HepG2 (cell line): ENCODE results near the gene LGR6. TPM values are rescaled to one million over a fixed set of nuclear protein-coding genes. Genes with fewer than 3 reads are reported as not detected.

Experiments
- ATAC-seq: fragments of 200-7000 bp; cut with Tn5 transposase; 3 replicates; pipeline ENCODE4 v1.9.1; 2020; ENCODE audit warnings: mild to moderate bottlenecking, moderate library complexity
- BruUV-seq: library from RNA; stranded (reverse); fragments of 400-500 nt; replicated peaks from 2 replicates; lab custom pipeline; 2021; lab: Mats Ljungman, UMichigan
- CTCF ChIA-PET: fragments of 300-600 bp; formaldehyde crosslinking; extraction: SDS; loops from one replicate; lab custom pipeline; 2021; ENCODE audit warnings: low total read pairs, inconsistent platforms, low intra/inter-chr PET ratio; lab: Yijun Ruan, JAX
- POLR2A ChIA-PET: fragments of 350-600 bp; sonication (Branson Sonifier 250); formaldehyde crosslinking; loops from one replicate; lab custom pipeline; 2020; ENCODE audit warnings: antibody characterized with exemption, inconsistent platforms; lab: Yijun Ruan, JAX
- DNase-seq: peaks from one replicate; pipeline ENCODE4 v3.0.0-alpha.2; 2015; ENCODE audit warnings: low spot score
- FAIRE-seq: peaks from 3 replicates; lab custom pipeline; 2011; peaks lifted over from hg19 to GRCh38; lab: Jason Lieb, UNC
- H2AFZ ChIP-seq: one replicate; pipeline ENCODE4 v1.6.1; 2011; ENCODE audit warnings: low read length, inconsistent platforms
- H3K27ac ChIP-seq: fragments of 300-600 bp; 3 replicates; pipeline ENCODE4 v1.8.0; 2011; ENCODE audit warnings: mixed run types, mild to moderate bottlenecking, mixed read lengths, low read length, inconsistent platforms; ENCODE audit not compliant: insufficient read depth; ENCODE audit errors: extremely low read length
- H3K27me3 ChIP-seq, 2 experiments: fragments of 200-600 bp in 1 of 2; 2 replicates in 1 of 2; 3 replicates in 1 of 2; pipeline versions ENCODE4 v1.6.0 to v1.8.0; 2011; ENCODE audit warnings: low read length in 2 of 2, mild to moderate bottlenecking in 2 of 2, moderate library complexity in 2 of 2, inconsistent platforms in 1 of 2; ENCODE audit not compliant: insufficient read depth in 2 of 2, control insufficient read depth in 1 of 2
- H3K36me3 ChIP-seq, 2 experiments: fragments of 200-600 bp in 1 of 2; replicated peaks in 1 of 2; 2 replicates in 1 of 2; 3 replicates in 1 of 2; pipeline versions ENCODE4 v1.5.1 to v1.8.0; 2011; ENCODE audit warnings: low read length in 2 of 2, inconsistent platforms in 1 of 2; ENCODE audit not compliant: insufficient read depth in 2 of 2, control insufficient read depth in 1 of 2
- H3K4me1 ChIP-seq: 2 replicates; pipeline ENCODE4 v1.5.1; 2012; ENCODE audit warnings: low read length, inconsistent platforms; ENCODE audit not compliant: insufficient read depth
- H3K4me2 ChIP-seq: 2 replicates; pipeline ENCODE4 v1.6.0; 2011; ENCODE audit warnings: low read depth, low read length, inconsistent platforms
- H3K4me3 ChIP-seq, 3 experiments: fragments of 200-600 bp in 1 of 3; sonication (generic), shearing (Covaris generic) in 1 of 3; replicated peaks in 1 of 3; 2 replicates each; pipeline ENCODE4 v1.5.1; 2011 to 2016; ENCODE audit warnings: low read length in 3 of 3, inconsistent platforms in 2 of 3, low read depth in 2 of 3, mild to moderate bottlenecking in 2 of 3, control low read depth in 1 of 3, mixed read lengths in 1 of 3; ENCODE audit not compliant: insufficient read depth in 1 of 3
- H3K79me2 ChIP-seq: one replicate; pipeline ENCODE4 v1.6.1; 2011; ENCODE audit warnings: low read length, inconsistent platforms; ENCODE audit not compliant: insufficient read depth
- H3K9ac ChIP-seq: 2 replicates; pipeline ENCODE4 v1.6.0; 2011; ENCODE audit warnings: mild to moderate bottlenecking, low read depth, low read length, inconsistent platforms; ENCODE audit not compliant: insufficient read depth
- H3K9me3 ChIP-seq: 2 replicates; pipeline ENCODE4 v1.5.1; 2012; ENCODE audit warnings: mild to moderate bottlenecking, low read length
- H4K20me1 ChIP-seq: 2 replicates; pipeline ENCODE4 v1.6.0; 2011; ENCODE audit warnings: inconsistent platforms, mild to moderate bottlenecking, low read length, moderate library complexity; ENCODE audit not compliant: insufficient read depth
- BHLHE40 ChIP-seq: IDR thresholded peaks from 2 replicates; pipeline ENCODE4 v1.6.1; 2011; ENCODE audit warnings: low read length, improper control_type of control experiment
- MED13 ChIP-seq: sonication (generic); formaldehyde crosslinking; IDR thresholded peaks from 2 replicates; pipeline ENCODE4 v1.5.0; 2020; ENCODE audit warnings: missing genetic modification reagents
- POLR2AphosphoS2 ChIP-seq: IDR thresholded peaks from 2 replicates; pipeline ENCODE4 v1.6.1; 2011; ENCODE audit warnings: low read depth, low read length, improper control_type of control experiment
- RCOR2 ChIP-seq: IDR thresholded peaks from 2 replicates; pipeline ENCODE4 v1.6.1; 2016; ENCODE audit warnings: missing biosample characterization, missing genetic modification reagents
- ZNF138 ChIP-seq: sonication (generic); formaldehyde crosslinking; IDR thresholded peaks from 2 replicates; pipeline ENCODE4 v1.5.0; 2020; ENCODE audit warnings: mild to moderate bottlenecking, low read depth, missing genetic modification reagents
- ZNF335 ChIP-seq: sonication (generic); formaldehyde crosslinking; IDR thresholded peaks from 2 replicates; pipeline ENCODE4 v1.4.0; 2020; ENCODE audit warnings: missing genetic modification reagents
- ZNF496 ChIP-seq: sonication (generic); formaldehyde crosslinking; IDR thresholded peaks from 2 replicates; pipeline ENCODE4 v1.8.1; 2023; ENCODE audit warnings: mild to moderate bottlenecking, moderate library complexity, missing genetic modification reagents; ENCODE audit not compliant: insufficient replicate concordance
- ZNF512 ChIP-seq: sonication (generic); formaldehyde crosslinking; IDR thresholded peaks from 2 replicates; pipeline ENCODE4 v1.4.0; 2020; ENCODE audit warnings: mild to moderate bottlenecking, missing genetic modification reagents
- ZNF879 ChIP-seq: sonication (generic); formaldehyde crosslinking; IDR thresholded peaks from 2 replicates; pipeline ENCODE4 v1.8.1; 2023; ENCODE audit warnings: missing genetic modification reagents
- WGBS: methylation state at CpG from one replicate; pipeline ENCODE4 v1.1.6; 2017; ENCODE audit warnings: low lambda C conversion rate; 5-methylcytosine and 5-hydroxymethylcytosine counted together
- in situ Hi-C: cut with HindIII; loops from 2 replicates; pipeline ENCODE4 v1.10.0; 2017; ENCODE audit warnings: low pct_unique_long_range_greater_than_20kb; ENCODE audit not compliant: extremely low pct_ligation_motif_present
- intact Hi-C: fragments of 100-400 bp; cut with micrococcal nuclease; formaldehyde crosslinking; loops from one replicate; pipeline ENCODE4 v1.10.0; 2022; ENCODE audit not compliant: unreplicated experiment
- polyA plus RNA-seq, 8 experiments: library from polyadenylated mRNA; depleted of rRNA in 3 of 8; stranded (reverse) in 7 of 8; unstranded in 1 of 8; fragments of >200 nt; fragmentation: Illumina TruSeq in 4 of 8; extraction: Trizol in 4 of 8; gene quantifications; 2 replicates each; pipeline versions ENCODE4 v1.2.1 to v1.2.3, GENCODE V29; 2011 to 2016; ENCODE audit warnings: low read depth in 4 of 8, missing spikeins in 1 of 8, mixed read lengths in 1 of 8; ENCODE audit not compliant: insufficient read depth in 1 of 8
- total RNA-seq, 5 experiments: library from RNA; depleted of rRNA; stranded (reverse); fragments of >200 nt; fragmentation: Illumina TruSeq; extraction: Trizol; gene quantifications; 2 replicates each; pipeline ENCODE4 v1.2.3, GENCODE V29; 2016; ENCODE audit warnings: low read depth in 1 of 5

Gene LGR6
- total and polyA plus RNA-seq, 2 of the 13 experiments (the other 11 are each of a cell fraction or from before 2014, with no cell fraction given), result 0.07 TPM; not detected in 1

DNA sequence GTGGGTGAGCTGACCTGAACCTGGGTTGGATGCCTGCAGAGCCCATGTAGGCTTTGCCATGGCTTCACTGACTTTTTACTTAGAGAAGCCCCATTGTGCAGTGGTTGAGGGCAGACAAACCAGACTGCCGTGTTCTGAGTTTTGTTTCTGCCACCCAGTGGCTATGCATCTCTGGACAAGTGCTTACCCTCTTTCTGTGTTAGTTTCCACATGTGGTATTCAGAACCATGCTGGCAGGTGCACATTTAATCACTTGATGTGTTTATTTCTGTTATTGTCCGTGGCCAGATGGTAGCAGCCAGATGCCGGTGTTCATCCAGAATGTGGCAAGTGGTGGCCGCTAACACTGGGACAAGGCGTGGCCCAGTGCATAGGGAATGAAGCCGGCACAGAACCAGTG, 22.9 kb upstream of the LGR6 start:
- no peak overlapping the region for H3K9ac ChIP-seq
- no peak overlapping the region for H2AFZ ChIP-seq
- no peak for DNase-seq
- no peak overlapping the region for H3K4me2 ChIP-seq
- H3K9me3 ChIP-seq, result no peaks in the 10 kb centered on the region
- TF ChIP-seq RCOR2 (CRISPR knock-in tag) (no peak), MED13 (CRISPR knock-in tag) (no peak), BHLHE40 (no peak), POLR2AphosphoS2 (no peak), ZNF879 (CRISPR knock-in tag) (no peak), ZNF335 (CRISPR knock-in tag) (no peak), ZNF138 (CRISPR knock-in tag) (no peak), ZNF496 (CRISPR knock-in tag) (no peak), ZNF512 (no peak)
- H3K27ac ChIP-seq, result no peak overlapping the region
- no peaks in the 10 kb centered on the region for H4K20me1 ChIP-seq
- FAIRE-seq, result no peak
- H3K27me3 ChIP-seq, result peaks cover 5 to 17% of the 10 kb centered on the region in 2 experiments; a peak in 4 of 5 replicates
- no peak overlapping the region for H3K4me3 ChIP-seq
- ChIA-PET POLR2A (no interaction called here), CTCF (no interaction called here)
- H3K79me2 ChIP-seq, result no peaks in the 10 kb centered on the region
- H3K36me3 ChIP-seq, result no peaks in the 10 kb centered on the region
- BruUV-seq, result no TSS peak
- in situ Hi-C loops, result no loop called here
- ATAC-seq, result peak; percentile 27; the same call in 1 of the 3 replicates
- 46% methylated on average over 6 of the region's 6 CpGs for WGBS
- intact Hi-C loops, result no loop called here
- no peaks in the 10 kb centered on the region for H3K4me1 ChIP-seq
